Measurements from ENCODE around the gene CACNA2D3.

CACNA2D3 gene

DNA sequence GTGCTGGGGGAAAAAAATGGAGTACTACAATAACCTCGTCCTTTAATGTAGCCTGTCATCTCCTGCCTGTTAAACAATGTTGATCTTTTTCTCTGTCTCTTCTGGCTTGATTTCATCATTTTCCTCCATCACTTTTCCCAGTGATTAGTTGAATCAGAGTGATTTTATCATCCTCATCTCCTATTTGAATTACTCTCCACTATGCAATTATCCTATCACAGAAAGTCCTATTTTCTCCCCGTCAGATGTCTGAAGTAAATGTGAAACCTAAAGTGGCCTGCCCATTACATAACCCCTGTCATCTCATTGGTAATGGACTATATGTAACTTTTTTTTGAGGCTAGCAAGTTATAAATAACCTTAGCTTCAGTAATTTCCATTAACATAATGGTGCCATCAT is 201.8 kb downstream of the CACNA2D3 start:
- TF ChIP-seq, protein P1, sequence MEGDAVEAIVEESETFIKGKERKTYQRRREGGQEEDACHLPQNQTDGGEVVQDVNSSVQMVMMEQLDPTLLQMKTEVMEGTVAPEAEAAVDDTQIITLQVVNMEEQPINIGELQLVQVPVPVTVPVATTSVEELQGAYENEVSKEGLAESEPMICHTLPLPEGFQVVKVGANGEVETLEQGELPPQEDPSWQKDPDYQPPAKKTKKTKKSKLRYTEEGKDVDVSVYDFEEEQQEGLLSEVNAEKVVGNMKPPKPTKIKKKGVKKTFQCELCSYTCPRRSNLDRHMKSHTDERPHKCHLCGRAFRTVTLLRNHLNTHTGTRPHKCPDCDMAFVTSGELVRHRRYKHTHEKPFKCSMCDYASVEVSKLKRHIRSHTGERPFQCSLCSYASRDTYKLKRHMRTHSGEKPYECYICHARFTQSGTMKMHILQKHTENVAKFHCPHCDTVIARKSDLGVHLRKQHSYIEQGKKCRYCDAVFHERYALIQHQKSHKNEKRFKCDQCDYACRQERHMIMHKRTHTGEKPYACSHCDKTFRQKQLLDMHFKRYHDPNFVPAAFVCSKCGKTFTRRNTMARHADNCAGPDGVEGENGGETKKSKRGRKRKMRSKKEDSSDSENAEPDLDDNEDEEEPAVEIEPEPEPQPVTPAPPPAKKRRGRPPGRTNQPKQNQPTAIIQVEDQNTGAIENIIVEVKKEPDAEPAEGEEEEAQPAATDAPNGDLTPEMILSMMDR (IDR thresholded peaks at IDR 0.05; ENCODE audit: low read depth, low read length): no peak
- Histone ChIP-seq H3K27me3 (ENCODE audit: insufficient read depth, low read depth, severe bottlenecking) (no peaks in the 10 kb centered on the region), H3K9me3 (ENCODE audit: severe bottlenecking) (no peaks in the 10 kb centered on the region), H3K4me3 (ENCODE audit: low read depth, low read length) (no peak overlapping the region), H3K27ac (no peak overlapping the region), H3K36me3 (no peaks in the 10 kb centered on the region)
- no peak for DNase-seq

DNA sequence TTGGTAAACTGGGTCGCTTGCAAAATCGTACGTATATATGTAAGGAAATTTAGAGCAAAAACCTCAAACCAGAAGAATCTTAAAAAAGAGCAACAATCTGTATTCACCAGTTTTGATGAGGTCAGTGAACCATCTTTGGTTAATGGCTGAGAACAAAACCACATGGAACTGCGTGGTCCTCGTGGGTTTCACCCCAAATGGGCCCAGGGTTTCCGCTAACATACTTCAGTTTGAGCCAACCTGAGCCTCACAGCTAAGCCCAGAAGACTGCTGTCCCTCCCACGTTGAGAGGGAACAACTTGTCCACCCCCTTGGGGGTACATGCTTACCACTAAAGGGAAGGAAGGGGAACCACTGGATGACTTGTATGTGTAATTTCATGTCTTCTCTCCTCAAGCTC is 204.6 kb downstream of the CACNA2D3 start:
- Histone ChIP-seq H3K27ac (no peak overlapping the region), H3K36me3 (no peaks in the 10 kb centered on the region), H3K27me3 (ENCODE audit: insufficient read depth, low read depth, severe bottlenecking) (no peaks in the 10 kb centered on the region), H3K9me3 (ENCODE audit: severe bottlenecking) (no peaks in the 10 kb centered on the region), H3K4me3 (ENCODE audit: low read depth, low read length) (no peak overlapping the region)
- DNase-seq: no peak
- TF ChIP-seq, protein P1 (IDR thresholded peaks at IDR 0.05; ENCODE audit: low read depth, low read length): no peak

DNA sequence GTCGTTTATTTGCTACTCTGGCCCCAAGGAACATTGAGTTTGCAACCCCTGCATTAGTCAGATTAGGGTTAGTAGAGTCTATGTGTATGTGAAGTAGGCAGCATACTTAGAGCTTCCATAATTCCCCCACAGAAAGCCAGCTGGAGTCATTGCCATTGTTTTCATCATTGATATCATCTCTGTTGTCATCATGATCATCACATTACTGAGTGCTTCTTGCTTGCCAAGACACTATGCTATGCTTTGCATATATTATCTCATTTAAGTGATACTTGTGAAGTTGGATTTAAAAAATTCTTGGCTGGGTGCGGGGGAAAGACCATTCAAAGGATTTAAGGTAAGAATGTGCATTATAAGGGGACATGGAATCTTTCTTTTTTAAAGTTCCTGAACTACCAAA is 209.0 kb downstream of the CACNA2D3 start:
- no peak for DNase-seq
- H3K36me3 ChIP-seq: no peaks in the 10 kb centered on the region
- TF ChIP-seq, protein P1 (IDR thresholded peaks at IDR 0.05; ENCODE audit: low read depth, low read length): no peak

DNA sequence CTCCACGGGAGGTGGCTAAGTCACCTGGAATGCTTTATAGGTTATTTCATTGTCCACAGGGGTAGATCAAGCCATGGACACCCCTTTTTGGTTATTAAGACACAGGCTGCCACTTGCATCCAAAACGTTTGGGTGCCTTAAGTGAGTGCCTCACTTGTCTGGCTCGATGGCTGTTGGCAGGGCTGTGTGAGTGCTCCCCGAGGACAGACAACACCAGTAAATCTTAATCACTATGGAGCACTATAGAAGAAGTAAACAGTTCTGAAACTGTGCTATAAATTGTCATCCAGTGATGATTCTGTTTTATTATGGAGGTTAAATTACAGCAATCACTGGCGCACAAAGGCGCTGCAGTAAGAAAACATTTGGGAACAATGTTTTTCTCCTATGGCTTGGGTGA is 215.5 kb downstream of the CACNA2D3 start:
- Histone ChIP-seq H3K9me3 (ENCODE audit: severe bottlenecking) (no peaks in the 10 kb centered on the region), H3K4me3 (ENCODE audit: low read depth, low read length) (no peak overlapping the region), H3K27me3 (ENCODE audit: insufficient read depth, low read depth, severe bottlenecking) (no peaks in the 10 kb centered on the region), H3K36me3 (no peaks in the 10 kb centered on the region), H3K27ac (no peak overlapping the region)
- TF ChIP-seq, protein P1 (IDR thresholded peaks at IDR 0.05; ENCODE audit: low read depth, low read length): no peak
- no peak for DNase-seq

More for the DNA sequence above, 209.0 kb downstream of the CACNA2D3 start:
- H3K4me3 ChIP-seq (ENCODE audit: low read depth, low read length): no peak overlapping the region
- no peaks in the 10 kb centered on the region for H3K9me3 ChIP-seq (ENCODE audit: severe bottlenecking)
- H3K27ac ChIP-seq: no peak overlapping the region
- H3K27me3 ChIP-seq (ENCODE audit: insufficient read depth, low read depth, severe bottlenecking): no peaks in the 10 kb centered on the region

DNA sequence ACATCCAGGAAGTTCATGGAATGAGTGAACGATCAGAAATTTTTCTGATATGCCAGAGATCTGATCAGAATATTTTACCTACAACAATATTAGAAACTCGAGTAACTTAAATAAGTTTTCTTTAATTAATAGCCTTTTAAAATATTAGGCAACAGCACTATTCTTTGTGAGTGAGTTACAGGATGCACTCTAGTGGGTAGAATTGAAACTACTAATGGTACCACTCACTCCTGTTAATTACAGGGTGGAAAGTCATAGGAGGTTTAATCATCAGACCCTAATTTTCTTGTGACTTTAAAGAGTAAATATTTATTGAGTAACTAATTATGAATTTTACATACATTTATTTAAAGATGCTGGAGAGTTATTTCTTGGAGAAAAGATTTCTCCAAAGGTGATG is 217.3 kb downstream of the CACNA2D3 start:
- Histone ChIP-seq H3K36me3 (no peaks in the 10 kb centered on the region), H3K9me3 (ENCODE audit: severe bottlenecking) (no peaks in the 10 kb centered on the region), H3K27me3 (ENCODE audit: insufficient read depth, low read depth, severe bottlenecking) (no peaks in the 10 kb centered on the region), H3K27ac (no peak overlapping the region), H3K4me3 (ENCODE audit: low read depth, low read length) (no peak overlapping the region)
- no peak for DNase-seq
- TF ChIP-seq, protein P1 (IDR thresholded peaks at IDR 0.05; ENCODE audit: low read depth, low read length): no peak

DNA sequence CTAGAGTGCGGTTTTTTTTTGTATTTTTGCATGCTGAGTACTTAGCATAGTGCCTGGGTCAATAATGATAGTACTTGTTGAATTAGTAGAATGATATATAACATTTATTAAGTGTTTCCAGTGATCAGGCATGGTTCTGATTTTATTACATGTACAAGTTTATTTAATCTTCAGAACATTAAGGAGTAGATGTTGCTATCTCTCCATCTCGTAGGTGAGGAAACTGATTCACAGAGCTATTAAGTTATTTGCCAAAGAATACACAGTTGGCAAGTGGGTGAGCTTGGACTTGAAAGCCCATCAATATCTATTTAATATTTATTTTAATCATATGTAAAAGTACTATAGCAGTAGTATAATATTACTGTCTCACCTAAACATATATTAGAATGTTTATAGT is 219.5 kb downstream of the CACNA2D3 start:
- H3K27ac ChIP-seq: no peak overlapping the region
- TF ChIP-seq, protein P1 (IDR thresholded peaks at IDR 0.05; ENCODE audit: low read depth, low read length): no peak
- no peaks in the 10 kb centered on the region for H3K9me3 ChIP-seq (ENCODE audit: severe bottlenecking)
- no peaks in the 10 kb centered on the region for H3K36me3 ChIP-seq
- no peak overlapping the region for H3K4me3 ChIP-seq (ENCODE audit: low read depth, low read length)
- DNase-seq: no peak
- no peaks in the 10 kb centered on the region for H3K27me3 ChIP-seq (ENCODE audit: insufficient read depth, low read depth, severe bottlenecking)

All from WERI-Rb-1 (cell line).